HG03025 (cell line): Measurements from ENCODE around the gene KIF4A.

Experiments
- ATAC-seq: cut with Tn5 transposase; IDR thresholded peaks from one replicate; pipeline ENCODE4 v1.9.1; 2021; ENCODE audit warnings: mild to moderate bottlenecking, moderate library complexity; ENCODE audit not compliant: unreplicated experiment, low FRiP score

The KIF4A gene

DNA sequence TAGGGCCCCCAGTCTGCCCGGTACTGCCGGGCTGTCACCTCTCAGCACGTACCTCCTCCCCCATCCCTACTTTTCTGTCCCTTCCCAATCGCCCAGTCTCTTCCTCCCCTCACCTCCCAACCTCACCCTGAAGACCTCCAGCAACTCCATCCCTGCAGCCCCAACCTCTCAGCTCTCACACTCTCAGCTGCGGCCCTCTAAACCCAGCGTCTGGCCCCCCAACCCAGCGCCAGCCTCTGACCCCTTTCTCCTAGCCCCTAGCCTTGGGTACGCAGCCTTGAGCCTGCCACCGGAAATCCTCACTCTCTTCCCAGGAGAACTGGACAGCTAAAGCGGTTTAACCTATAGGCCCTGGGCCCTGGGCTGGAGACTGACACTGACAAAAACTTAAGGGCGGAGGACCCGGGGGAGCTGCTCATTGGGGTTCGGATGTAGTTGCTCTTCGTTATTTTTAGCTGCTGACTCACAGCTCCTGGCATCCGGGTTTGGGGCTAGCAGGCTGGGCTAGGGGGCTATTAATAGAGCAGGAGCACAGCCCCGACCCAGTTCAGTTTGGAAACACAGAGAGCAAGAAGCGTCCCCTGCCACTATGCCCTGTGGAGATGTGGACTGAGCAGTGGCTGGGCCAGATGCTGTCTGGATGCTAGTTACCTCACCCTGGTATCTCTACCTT, 145.1 kb downstream of the KIF4A start:
- no peak for ATAC-seq

DNA sequence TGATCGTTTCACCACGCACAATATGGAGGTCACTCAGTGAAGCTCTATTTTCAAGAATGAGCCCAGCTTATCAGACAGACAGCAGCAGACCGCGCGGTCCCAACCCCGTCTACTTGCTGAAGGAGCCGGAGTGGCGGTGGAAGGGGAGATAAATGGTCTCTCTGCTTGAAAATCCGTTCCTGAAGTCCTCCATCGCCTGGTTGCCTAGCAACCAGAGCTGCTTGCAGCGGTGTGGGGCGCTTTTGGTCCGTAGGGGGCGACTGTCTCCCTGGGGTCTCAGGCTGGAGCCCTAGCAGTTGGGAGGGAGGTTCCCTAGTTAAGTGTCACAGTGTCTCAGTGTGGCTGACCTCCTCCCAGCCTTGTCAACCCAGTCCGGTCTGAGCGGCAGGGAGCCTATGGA, 146.4 kb downstream of the KIF4A start:
- no peak for ATAC-seq

DNA sequence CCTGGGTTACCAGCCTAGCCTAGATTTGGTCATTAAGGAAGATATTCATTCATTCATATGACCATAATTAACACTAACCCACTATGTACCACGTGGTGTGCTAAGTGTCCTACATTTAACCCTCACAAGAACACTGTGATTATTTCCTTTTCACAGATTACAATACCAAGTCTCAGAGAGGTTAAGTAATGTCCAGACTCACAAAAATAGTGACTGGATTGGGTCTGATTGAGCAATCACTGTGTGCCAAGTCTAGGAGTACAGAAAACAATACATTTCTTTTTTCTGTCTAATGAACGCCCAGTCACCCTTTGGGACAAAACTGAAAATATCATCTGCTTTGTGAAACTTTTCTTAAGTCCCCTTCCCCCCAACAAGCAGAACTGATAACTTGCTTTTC, 147.1 kb downstream of the KIF4A start:
- no peak for ATAC-seq

DNA sequence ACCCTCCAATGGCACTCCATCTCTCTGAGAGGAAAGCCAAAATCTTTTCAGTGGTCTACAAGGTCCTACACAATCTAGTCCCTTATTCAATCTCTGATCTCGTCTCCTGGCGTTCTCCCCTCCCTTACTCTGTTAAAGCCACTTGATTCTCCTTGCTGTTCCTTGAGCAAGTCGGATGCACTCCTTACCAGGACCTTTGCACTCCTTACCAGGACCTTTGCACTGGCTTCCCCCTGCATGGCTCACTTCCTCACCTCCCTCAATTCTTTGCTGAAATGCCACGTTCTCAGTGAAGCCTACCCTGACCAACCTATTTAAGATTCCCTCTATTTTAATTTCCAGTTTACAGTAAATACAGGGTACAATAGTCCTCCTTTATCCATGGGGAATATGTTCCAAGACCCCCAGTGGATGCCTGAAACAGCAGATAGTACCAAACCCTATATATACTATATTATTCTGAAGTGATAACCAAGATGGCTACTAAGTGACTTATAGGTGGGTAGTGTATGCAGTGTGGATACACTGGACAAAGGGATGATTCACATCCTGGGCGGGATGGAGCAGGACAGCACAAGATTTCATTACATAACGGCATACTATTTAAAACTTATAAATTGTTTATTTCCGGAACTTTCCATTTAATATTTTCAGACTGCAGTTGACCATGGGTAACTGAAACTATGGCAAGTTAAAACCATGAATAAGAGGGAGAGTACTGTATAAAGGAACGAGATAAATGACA, 148.2 kb downstream of the KIF4A start:
- no peak for ATAC-seq

DNA sequence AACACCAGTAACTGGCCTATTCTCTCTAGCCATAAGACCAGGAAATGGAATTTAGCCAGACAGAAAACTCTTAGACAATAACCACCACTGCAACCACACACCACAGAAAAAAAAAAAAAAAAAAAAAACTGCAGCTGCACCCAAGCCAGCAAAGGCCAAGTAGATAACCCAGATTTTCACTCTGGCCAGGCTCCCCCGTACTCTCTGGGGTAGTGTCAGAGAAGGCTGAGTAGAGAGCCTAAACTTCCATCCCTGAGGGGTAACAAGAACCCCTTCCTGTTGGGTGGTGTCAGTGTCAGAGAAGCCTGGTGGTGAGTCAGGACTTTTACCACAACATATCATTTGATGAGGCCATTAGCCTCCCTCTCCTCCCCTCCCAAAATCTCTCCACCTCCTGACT, 149.1 kb downstream of the KIF4A start:
- no peak for ATAC-seq

DNA sequence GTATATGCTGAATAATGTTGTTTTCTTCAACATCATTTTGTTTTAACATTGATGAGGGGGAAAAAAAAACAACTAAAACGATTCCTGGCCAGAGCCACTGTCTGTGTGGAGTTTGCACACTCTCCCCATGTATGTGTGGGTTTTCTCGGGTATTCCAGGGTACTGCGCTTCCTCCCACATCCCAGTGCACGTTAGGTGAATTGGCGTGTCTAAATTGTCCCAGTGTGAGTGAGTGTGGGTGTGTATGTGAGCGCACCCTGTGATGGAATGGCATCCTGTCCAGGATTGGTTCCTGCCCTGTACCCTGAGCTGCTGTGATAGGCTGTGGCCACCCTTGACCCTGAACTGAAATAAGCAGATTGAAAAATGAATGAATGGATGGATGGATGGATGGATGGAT, 152.3 kb downstream of the KIF4A start:
- ATAC-seq: no peak

DNA sequence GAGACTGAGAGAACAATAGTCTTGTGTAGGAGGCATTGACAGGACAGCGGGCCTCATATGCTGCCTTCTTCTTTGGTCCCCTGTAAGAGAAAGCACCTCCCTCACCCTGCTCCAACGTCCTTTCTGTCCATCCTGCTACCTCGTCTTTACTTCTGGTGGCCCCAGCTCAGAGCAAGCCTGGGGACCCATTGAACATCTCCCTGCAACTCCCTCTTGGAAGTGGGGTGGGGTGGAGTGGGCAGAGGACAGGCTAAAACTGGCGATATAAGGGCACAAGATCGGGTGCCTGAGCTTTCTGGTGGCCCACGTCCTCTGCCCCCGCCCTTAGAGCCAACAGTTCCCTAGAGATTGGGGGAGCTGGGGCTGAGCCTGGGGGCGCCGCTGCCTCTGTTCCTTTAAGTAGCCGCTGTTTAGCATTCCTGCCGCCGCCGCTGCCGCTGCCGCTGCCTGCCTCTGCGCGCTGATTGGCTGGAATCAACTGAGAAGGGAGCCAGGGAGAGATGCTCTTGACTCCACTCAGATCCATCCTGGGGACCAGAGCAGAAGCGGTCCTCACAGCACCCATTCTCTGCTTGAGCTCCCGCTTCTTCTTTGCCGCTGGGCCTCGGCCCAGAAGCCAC, 154.5 kb downstream of the KIF4A start, which contains the start of gene DLG3:
TSS of gene DLG3 (plus strand) at position 510 of the 620 bp plus-strand sequence. CDS start 367 bp downstream, outside the sequence.
- no peak for ATAC-seq

DNA sequence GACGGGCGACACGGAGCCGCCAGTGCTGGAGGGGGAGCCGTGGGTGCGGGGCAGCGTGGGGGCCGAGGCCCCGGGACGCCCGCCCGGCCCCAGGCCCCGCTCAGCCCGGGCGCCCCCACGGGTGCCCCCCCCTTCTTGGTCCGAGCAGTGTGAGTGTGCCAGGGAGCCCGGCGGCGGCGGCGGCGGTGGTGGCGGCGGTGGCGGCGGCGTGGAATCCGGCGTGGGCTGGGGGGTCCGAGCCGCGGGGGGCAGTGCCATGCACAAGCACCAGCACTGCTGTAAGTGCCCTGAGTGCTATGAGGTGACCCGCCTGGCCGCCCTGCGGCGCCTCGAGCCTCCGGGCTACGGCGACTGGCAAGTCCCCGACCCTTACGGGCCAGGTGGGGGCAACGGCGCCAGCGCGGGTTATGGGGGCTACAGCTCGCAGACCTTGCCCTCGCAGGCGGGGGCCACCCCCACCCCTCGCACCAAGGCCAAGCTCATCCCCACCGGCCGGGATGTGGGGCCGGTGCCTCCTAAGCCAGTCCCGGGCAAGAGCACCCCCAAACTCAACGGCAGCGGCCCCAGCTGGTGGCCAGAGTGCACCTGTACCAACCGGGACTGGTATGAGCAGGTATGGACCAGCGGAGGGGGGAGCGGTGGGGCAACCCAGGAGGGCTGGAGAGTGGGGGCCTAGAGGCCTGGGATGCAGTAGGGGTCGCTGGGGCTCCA, 155.2 kb downstream of the KIF4A start:
- ATAC-seq: no peak

DNA sequence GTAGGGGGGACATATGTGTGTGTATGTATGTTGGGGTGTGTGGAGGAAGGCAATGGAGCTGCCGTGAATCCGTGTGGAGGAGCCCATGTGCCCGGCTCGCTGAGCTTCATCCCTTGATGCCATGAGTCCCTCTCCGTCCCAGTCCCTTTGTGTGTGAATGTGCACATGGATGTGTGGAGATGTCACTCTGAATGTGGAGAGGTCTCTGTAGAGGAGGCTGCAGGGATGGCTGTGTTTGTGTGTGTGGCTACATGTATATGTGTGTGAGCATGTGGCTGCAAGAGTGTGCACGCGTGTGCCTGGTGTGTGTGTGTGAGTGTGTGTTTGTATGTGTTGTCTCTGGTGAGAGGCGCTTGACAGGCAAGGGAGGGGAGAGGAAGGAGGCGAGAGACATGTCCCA, 156.0 kb downstream of the KIF4A start:
- ATAC-seq: no peak

DNA sequence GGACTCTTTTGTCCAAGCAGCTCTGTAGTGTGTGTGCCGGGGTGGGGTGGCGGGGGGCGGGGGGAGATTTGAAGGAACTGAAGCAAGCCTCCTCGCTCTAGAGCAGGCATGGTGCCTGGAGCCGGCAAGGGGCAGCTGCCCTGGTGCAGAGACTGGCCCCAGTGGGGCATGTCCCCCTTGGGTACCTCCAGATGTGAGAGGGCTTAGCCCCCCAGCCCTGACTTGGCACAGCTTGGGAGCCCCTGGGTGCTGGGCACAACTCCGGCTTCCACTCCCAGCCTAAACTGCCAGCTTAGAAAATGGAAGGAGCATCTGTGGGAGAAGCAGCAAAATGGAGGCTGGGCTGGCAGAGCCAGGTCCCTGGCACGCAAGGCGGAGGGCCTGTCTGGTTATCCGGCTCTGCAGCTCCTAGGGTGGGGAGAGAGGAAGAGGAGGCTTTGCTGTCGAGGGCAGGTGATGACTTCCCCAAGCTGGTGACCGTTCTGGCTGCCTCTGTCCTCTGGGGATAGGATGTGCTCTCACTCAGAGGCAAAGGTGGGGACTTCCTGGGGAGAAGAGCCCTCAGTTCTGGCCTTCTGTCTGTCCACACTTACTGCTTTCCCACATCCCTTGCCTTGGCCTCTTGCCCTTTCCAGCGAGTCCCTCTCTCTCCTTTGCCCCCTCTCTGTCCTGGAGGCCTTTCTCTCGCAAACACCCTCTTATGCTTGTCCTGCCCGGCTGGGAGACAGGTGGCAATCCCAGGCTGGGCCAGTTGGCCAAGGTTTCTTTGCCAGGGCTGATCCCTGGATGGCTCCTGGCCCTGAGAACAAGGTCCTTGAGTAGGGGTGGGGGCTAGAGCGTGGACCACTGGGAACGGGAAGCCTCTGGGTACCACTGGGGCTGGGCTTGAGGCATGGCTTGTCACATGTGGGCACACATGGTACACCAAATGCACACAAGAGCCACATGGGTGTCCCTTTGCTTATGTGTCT, 156.8 kb downstream of the KIF4A start:
- no peak for ATAC-seq

DNA sequence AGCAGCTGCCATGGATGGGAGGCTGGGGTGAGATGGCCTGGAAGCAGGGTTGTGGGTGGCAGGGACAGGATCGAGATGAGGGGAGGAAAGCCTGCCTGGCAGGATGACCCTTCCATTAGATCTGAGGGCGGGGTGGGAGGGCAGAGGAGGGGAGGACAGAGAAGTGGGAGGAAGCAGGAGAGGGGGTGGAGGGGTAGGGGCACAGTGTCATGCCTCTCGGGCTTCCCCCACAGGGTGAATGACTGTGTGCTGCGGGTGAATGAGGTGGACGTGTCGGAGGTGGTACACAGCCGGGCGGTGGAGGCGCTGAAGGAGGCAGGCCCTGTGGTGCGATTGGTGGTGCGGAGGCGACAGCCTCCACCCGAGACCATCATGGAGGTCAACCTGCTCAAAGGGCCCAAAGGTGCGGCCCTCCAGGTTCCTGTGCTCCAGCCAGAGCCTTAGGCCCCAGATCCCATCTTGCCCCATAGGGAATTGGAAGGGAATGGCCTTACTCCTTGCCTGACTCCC, 159.6 kb downstream of the KIF4A start:
- ATAC-seq: no peak

DNA sequence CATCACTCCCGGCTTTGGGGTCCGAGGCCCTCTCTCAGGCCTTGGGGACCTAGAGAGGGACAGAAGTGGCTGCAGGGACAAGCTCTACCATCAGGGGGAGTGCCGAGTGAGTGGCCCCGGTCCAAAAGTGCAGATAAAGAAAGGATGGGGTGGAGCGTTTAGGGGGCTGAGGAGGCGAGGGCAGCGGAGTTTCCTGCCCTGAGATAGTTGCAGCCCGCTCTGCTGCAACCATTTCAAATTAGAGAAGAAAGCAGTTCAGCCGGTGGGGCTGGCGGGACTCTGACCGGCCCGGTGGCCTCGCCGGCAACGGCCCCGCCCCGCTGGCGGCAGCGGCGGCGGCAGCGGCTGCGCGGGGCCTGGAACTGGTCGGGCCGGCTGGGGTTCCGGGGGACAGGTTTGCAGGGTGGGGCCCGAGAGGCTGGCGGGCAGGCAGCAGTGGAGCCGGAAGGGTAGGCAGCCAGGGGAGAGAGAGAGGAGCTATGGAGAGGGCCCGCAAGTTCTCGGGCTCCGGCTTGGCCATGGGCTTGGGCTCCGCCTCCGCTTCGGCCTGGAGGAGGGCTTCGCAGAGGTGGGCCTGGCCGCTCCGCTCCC, 162.3 kb downstream of the KIF4A start:
- ATAC-seq: peak; percentile 44

DNA sequence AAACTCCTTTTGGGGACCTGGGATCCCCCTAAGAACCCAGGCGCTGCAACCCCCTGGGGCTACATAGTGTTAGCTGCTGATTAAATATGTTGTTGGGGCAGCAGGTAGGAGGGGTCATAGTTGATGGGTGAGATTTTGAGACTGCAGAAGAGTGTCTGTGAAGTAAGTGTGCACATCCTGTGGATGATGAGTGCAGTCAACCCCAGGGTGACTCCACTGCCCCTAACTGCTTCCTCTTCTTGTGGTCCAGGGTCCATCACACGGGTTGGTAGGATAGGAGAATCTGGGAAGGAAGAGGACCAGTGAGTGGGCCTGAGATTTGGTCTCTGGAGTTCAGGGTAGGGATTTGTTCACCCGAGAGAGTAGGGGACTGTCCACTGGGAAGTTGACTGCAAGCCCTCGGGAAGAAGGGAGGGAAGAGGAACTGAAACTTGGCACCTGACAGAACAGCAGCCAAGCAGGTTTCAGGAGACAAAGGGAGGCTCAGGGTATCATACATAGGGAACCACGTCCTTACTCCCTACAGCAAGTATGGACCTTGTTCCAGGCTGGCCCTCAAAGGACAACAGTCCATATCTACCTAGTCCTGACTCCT, 163.2 kb downstream of the KIF4A start:
- ATAC-seq: no peak

DNA sequence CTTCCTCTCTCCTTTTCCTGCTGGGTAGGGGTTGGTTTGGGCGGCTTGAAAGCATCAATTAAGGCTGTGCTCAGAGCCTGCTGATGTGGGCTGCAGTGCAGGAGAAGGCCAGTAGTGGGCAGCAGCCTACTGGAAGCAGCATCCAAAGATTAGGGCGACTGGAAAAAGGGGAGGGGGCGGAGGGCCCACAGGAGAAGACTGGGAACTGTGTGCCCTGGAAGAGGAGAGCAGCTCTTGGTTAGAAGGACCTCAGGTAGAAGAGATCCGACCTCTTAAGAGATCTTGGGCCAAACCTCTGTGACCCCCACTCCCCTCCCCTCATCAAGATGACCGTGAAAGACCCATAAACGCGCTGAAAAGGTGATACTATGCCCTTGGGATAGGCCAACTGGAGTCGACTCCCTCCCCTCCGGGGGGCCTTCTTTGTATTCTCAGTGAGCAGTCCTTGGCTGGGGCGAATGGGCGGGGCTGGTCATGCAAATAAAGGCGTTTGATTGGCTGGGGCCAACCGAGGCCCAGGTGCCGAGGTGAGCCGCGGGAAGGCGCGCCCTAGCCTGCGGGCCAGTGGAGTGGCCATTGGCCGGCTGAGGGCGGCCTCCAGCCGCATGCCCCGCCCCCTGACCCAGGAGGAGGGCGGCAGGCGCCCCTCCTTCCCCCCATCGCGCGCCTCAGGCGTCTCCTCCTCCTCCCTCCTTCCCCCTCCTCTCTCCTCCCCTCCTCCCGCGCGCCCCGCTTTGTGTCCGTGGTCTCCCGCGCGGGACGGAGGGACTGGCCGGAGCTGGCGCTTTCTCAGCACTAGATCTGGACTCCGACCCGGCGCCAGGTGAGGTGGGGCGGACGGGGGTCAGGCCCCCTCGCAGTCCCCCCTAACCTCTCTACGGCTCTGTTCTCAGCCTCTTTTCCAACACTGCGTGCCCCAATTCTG, 164.8 kb downstream of the KIF4A start:
- no peak for ATAC-seq

DNA sequence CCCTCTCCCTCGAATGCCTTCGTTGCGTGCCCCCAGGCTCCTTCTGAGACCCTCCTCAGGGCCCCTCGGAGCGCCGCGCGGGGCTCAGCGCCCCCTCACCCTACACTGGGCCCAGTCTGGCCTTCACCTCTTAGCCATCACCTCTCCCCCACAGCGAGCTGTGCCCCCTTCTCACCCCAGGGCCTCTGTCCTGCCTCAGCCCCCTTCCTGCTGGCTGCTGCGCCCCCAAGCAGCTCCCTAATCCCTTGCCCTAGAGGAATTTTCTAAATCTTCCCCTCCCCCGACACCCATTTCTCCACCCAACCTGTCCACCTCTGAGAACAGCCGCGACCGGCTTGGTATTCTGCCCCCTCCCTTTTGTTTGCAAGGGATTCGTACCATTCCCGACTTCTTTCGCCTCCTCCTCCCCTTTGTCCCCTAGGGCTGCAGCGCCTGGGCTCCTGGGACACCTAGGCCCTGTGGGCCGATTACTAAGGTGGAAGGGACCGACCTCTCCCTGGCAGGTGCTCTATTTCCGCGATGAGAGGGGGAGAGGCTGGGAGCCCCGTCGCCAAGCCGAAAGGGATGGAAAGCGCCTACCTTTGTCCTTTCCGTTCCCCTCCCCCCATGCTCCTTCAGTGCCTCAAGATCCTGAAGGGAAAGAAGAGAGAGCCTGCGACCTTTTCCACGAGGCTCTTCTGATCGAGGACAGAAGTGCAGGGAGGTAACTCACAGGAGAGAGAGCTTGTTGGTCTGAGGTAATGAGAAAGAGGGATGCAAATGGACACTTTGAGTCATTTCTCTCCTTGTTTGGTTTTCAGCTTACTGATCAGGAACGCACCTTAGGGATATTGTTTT, 165.7 kb downstream of the KIF4A start:
- ATAC-seq: no peak

DNA sequence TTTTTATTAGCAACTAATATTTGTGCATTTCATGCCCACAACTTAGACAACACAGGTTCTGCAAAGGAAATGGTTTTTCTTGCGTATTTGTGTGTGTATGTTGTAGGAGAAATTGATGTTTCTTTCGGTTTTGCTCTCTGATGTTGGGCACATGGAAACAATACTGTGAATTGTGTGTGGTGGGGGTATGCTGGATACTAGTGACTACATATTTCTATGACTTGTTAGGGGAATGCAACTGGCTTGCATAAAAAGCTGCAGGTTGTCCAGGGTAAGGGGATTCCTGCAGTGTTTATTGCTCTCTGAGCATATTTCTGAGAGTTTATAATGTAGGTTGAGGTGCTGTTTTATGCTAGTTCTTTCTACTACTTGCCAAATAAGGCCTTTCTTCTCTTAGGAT, 166.4 kb downstream of the KIF4A start:
- no peak for ATAC-seq

DNA sequence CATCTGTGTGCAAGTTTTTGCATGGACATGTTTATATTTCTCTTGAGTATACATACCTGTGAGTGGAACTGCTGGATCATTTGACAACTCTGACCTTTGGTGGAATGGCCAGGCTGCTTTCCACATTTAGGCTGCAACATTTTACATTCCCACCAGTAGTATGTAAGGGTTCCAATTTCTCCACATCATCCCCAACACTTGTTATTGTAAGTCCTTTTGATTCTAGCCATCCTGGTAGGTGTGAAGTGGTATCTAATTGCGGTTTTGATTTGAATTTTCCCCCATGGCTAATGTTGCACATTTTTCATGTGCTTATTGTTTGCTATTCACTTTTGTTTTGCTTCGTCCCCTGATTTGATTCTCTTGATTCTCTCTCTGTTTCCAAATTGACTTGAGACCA, 171.1 kb downstream of the KIF4A start:
- ATAC-seq: no peak
